Measurements from ENCODE around the gene HSD17B4. TPM values are rescaled to one million over a fixed set of nuclear protein-coding genes. Genes with fewer than 3 reads are reported as not detected.
"Not testable (repeated sequence)": the region's sequence is repeated elsewhere in the genome, so short reads cannot be mapped to it uniquely, and the experiment has no call there.

HSD17B4 gene
- total RNA-seq, 1 donor from 2014 or later: 364 TPM

- Histone ChIP-seq H3K4me3 (no peak overlapping the region), H3K36me3 (no peaks in the 10 kb centered on the region), H3K9me3 (no peaks in the 10 kb centered on the region), H3K27me3 (ENCODE audit: low read depth) (no peaks in the 10 kb centered on the region), H3K4me1 (peaks cover 11% of the 10 kb centered on the region), H3K27ac (peak overlapping the region; percentile 37)
- TF ChIP-seq CTCF (IDR thresholded peaks at IDR 0.05): no peak
- ATAC-seq (peak; percentile 62 to 69), DNase-seq (no peak)
- intact Hi-C loops (cut with DNase I): no loop called here
These were observed 34.2 kb upstream of the HSD17B4 start for GRCh38 chr5:119417891-119418605.

- Histone ChIP-seq H3K4me1 (peaks cover 11% of the 10 kb centered on the region), H3K27me3 (ENCODE audit: low read depth) (no peaks in the 10 kb centered on the region), H3K27ac (peak overlapping the region; percentile 37), H3K9me3 (no peaks in the 10 kb centered on the region), H3K36me3 (no peaks in the 10 kb centered on the region), H3K4me3 (no peak overlapping the region)
- DNase-seq: no peak
- intact Hi-C loops (cut with DNase I): no loop called here
- no peak for TF ChIP-seq CTCF (IDR thresholded peaks at IDR 0.05)
- peak; percentile 87 to 92 for ATAC-seq
These were observed 33.6 kb upstream of the HSD17B4 start for GRCh38 chr5:119418606-119419100.

- Histone ChIP-seq H3K9me3 (no peaks in the 10 kb centered on the region), H3K36me3 (no peaks in the 10 kb centered on the region), H3K27ac (no peak overlapping the region), H3K4me3 (no peak overlapping the region), H3K27me3 (ENCODE audit: low read depth) (no peaks in the 10 kb centered on the region), H3K4me1 (peaks cover 11% of the 10 kb centered on the region)
- intact Hi-C loops (cut with DNase I): no loop called here
- TF ChIP-seq CTCF (IDR thresholded peaks at IDR 0.05): no peak
- DNase-seq (no peak), ATAC-seq (peak in 1 of 2 donors; percentile 28)
These were observed 32.1 kb upstream of the HSD17B4 start for GRCh38 chr5:119420169-119420568.

GRCh38 chr5:119426057-119426456 is 26.2 kb upstream of the HSD17B4 start:
- Histone ChIP-seq H3K9me3 (no peaks in the 10 kb centered on the region), H3K36me3 (no peaks in the 10 kb centered on the region), H3K27ac (no peak overlapping the region), H3K27me3 (ENCODE audit: low read depth) (no peaks in the 10 kb centered on the region), H3K4me1 (peaks cover 15% of the 10 kb centered on the region), H3K4me3 (no peak overlapping the region)
- ATAC-seq (peak; percentile 52 to 68), DNase-seq (no peak)
- no peak for TF ChIP-seq CTCF (IDR thresholded peaks at IDR 0.05)
- intact Hi-C loops (cut with DNase I): no loop called here

GRCh38 chr5:119427060-119427459 is 25.2 kb upstream of the HSD17B4 start:
- no peaks in the 10 kb centered on the region for H3K27me3 ChIP-seq (ENCODE audit: low read depth)
- intact Hi-C loops (cut with DNase I): no loop called here
- no peaks in the 10 kb centered on the region for H3K36me3 ChIP-seq
- peak overlapping the region; percentile 44 for H3K27ac ChIP-seq
- H3K4me3 ChIP-seq: no peak overlapping the region
- peaks cover 15% of the 10 kb centered on the region for H3K4me1 ChIP-seq
- TF ChIP-seq CTCF (IDR thresholded peaks at IDR 0.05): no peak
- DNase-seq (no peak), ATAC-seq (peak; percentile 66 to 87)
- H3K9me3 ChIP-seq: no peaks in the 10 kb centered on the region

GRCh38 chr5:119427596-119427995 is 24.7 kb upstream of the HSD17B4 start:
- intact Hi-C loops (cut with DNase I); H3K27me3 ChIP-seq (ENCODE audit: low read depth); DNase-seq; H3K36me3 ChIP-seq; H3K9me3 ChIP-seq; H3K4me3 ChIP-seq: not testable (repeated sequence)
- H3K27ac ChIP-seq: peak overlapping the region; percentile 44
- H3K4me1 ChIP-seq: peaks cover 15% of the 10 kb centered on the region
- ATAC-seq: peak in 1 of 2 donors; percentile 63

- intact Hi-C loops (cut with DNase I); H3K27me3 ChIP-seq (ENCODE audit: low read depth); ATAC-seq; DNase-seq; H3K36me3 ChIP-seq; H3K4me3 ChIP-seq; H3K9me3 ChIP-seq: not testable (repeated sequence)
- H3K4me1 ChIP-seq: peaks cover 15% of the 10 kb centered on the region
- H3K27ac ChIP-seq: peak overlapping the region; percentile 44
These were observed 24.1 kb upstream of the HSD17B4 start for GRCh38 chr5:119428166-119428565.

- H3K27me3 ChIP-seq (ENCODE audit: low read depth); DNase-seq; H3K27ac ChIP-seq; H3K36me3 ChIP-seq; intact Hi-C loops (cut with DNase I); H3K9me3 ChIP-seq; ATAC-seq; H3K4me3 ChIP-seq: not testable (repeated sequence)
- H3K4me1 ChIP-seq: peaks cover 15% of the 10 kb centered on the region
These were observed 23.7 kb upstream of the HSD17B4 start for GRCh38 chr5:119428574-119428973.

GRCh38 chr5:119432674-119433237 is 19.5 kb upstream of the HSD17B4 start:
- intact Hi-C loops (cut with DNase I); H3K9me3 ChIP-seq; H3K27ac ChIP-seq; H3K4me3 ChIP-seq; H3K36me3 ChIP-seq; H3K27me3 ChIP-seq (ENCODE audit: low read depth); DNase-seq; ATAC-seq: not testable (repeated sequence)
- H3K4me1 ChIP-seq: peaks cover 16% of the 10 kb centered on the region
